Cardiac muscle cell (in vitro differentiated cells and primary cell): Measurements from ENCODE around the gene IKZF3. TPM values are rescaled to one million over a fixed set of nuclear protein-coding genes. Genes with fewer than 3 reads are reported as not detected.

Experiments
- DNase-seq, 2 donors: peaks; one replicate each; pipeline versions ENCODE4 v3.0.0 to v3.0.0-alpha.2; 2010 to 2017; ENCODE audit warnings: low read depth in 1 of 2, low spot score in 1 of 2
- H3K27ac ChIP-seq: fragments of 200-600 bp; sonication (generic); 2 replicates; pipeline ENCODE4 v1.5.1; 2016
- H3K27me3 ChIP-seq: fragments of 200-600 bp; sonication (generic); 2 replicates; pipeline ENCODE4 v1.6.0; 2016; ENCODE audit warnings: control low read depth
- H3K36me3 ChIP-seq: fragments of 200-600 bp; sonication (generic); 2 replicates; pipeline ENCODE4 v1.5.1; 2016; ENCODE audit warnings: control low read depth
- H3K4me1 ChIP-seq: fragments of 200-600 bp; sonication (generic); 2 replicates; pipeline ENCODE4 v1.8.1; 2017; ENCODE audit warnings: low read depth, mild to moderate bottlenecking, mixed run types
- H3K4me3 ChIP-seq: fragments of 200-600 bp; sonication (generic); 2 replicates; pipeline ENCODE4 v1.5.1; 2016; ENCODE audit warnings: mild to moderate bottlenecking
- H3K9me3 ChIP-seq: fragments of 200-600 bp; sonication (generic); 2 replicates; pipeline ENCODE4 v1.5.1; 2017; ENCODE audit warnings: low read depth, mild to moderate bottlenecking, control low read depth
- polyA plus RNA-seq: library from polyadenylated mRNA; unstranded; fragments of >200 nt; fragmentation: Nextera tagmentation; extraction: Ambion mirVana; gene quantifications from 2 replicates; pipeline ENCODE4 v1.2.1, GENCODE V29; 2016
- total RNA-seq: library from RNA; depleted of rRNA; stranded (reverse); fragments of >200 nt; gene quantifications from 2 replicates; pipeline ENCODE4 v1.2.3, GENCODE V29; 2016
- TF ChIP-seq, protein P1 (sequence below): IDR thresholded peaks from 2 replicates; pipeline ENCODE4 v1.5.1; 2012; ENCODE audit warnings: low read depth, mild to moderate bottlenecking, low read length

The IKZF3 gene
- total and polyA plus RNA-seq, 2 experiments from 2014 or later = not detected

DNA sequence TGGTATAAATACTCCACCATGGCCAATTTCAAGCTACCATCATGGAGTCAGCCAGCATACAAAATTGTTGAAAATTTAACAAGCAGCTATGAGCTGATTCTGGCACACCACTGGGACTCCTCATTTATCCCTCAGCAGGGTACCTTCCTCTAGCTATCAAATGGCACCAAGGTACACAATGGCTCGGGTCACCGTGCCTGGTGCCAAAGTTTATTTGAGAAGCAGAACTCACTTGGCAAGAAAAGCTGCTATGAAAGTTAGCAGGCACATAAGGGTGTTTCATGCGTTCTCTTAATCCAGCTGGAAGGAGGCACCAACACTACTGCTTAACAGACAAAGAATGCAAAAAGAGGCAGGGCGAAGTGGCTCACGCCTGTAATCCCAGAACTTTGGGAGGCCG lies 51.6 kb downstream of the IKZF3 start:
- H3K27ac ChIP-seq = no peak overlapping the region
- no peaks in the 10 kb centered on the region for H3K27me3 ChIP-seq
- TF ChIP-seq, protein P1, sequence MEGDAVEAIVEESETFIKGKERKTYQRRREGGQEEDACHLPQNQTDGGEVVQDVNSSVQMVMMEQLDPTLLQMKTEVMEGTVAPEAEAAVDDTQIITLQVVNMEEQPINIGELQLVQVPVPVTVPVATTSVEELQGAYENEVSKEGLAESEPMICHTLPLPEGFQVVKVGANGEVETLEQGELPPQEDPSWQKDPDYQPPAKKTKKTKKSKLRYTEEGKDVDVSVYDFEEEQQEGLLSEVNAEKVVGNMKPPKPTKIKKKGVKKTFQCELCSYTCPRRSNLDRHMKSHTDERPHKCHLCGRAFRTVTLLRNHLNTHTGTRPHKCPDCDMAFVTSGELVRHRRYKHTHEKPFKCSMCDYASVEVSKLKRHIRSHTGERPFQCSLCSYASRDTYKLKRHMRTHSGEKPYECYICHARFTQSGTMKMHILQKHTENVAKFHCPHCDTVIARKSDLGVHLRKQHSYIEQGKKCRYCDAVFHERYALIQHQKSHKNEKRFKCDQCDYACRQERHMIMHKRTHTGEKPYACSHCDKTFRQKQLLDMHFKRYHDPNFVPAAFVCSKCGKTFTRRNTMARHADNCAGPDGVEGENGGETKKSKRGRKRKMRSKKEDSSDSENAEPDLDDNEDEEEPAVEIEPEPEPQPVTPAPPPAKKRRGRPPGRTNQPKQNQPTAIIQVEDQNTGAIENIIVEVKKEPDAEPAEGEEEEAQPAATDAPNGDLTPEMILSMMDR = no peak
- H3K4me3 ChIP-seq = no peak overlapping the region
- DNase-seq = no peak
- no peaks in the 10 kb centered on the region for H3K9me3 ChIP-seq
- H3K4me1 ChIP-seq = no peaks in the 10 kb centered on the region
- H3K36me3 ChIP-seq = no peaks in the 10 kb centered on the region

- no peaks in the 10 kb centered on the region for H3K36me3 ChIP-seq
- no peak for DNase-seq
- TF ChIP-seq, protein P1 = no peak
- no peaks in the 10 kb centered on the region for H3K4me1 ChIP-seq
- H3K9me3 ChIP-seq = no peaks in the 10 kb centered on the region
- H3K27ac ChIP-seq = no peak overlapping the region
- no peak overlapping the region for H3K4me3 ChIP-seq
- H3K27me3 ChIP-seq = no peaks in the 10 kb centered on the region
These were observed 53.0 kb downstream of the IKZF3 start for GRCh38 chr17:39810939-39811728.

DNA sequence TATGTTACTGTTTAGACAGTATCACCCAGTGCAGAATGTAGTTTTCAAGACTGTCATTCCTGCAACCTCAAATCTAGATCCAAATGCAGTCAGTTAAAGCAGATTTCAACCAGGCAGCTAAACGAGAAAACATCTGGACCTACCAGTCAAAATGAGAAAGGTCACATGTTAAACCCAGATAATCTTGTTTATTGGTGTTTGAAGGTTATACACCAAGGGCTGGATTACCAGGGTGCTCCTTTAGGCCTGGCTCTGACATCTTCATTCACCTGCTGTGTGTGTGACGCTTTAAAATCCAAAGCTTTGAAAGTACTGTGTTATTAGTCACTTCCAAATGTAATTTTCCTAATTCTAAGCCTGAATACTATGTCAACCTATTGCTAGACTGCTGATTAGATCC lies 54.9 kb downstream of the IKZF3 start:
- Histone ChIP-seq H3K36me3 (no peaks in the 10 kb centered on the region), H3K9me3 (no peaks in the 10 kb centered on the region), H3K27me3 (no peaks in the 10 kb centered on the region), H3K27ac (no peak overlapping the region), H3K4me1 (no peaks in the 10 kb centered on the region), H3K4me3 (no peak overlapping the region)
- no peak for DNase-seq
- TF ChIP-seq, protein P1 = no peak

GRCh38 chr17:39808409-39808997 lies 55.6 kb downstream of the IKZF3 start:
- Histone ChIP-seq H3K27me3 (no peaks in the 10 kb centered on the region), H3K4me1 (no peaks in the 10 kb centered on the region), H3K36me3 (no peaks in the 10 kb centered on the region), H3K9me3 (no peaks in the 10 kb centered on the region), H3K27ac (no peak overlapping the region), H3K4me3 (no peak overlapping the region)
- DNase-seq = no peak
- TF ChIP-seq, protein P1 = no peak

DNA sequence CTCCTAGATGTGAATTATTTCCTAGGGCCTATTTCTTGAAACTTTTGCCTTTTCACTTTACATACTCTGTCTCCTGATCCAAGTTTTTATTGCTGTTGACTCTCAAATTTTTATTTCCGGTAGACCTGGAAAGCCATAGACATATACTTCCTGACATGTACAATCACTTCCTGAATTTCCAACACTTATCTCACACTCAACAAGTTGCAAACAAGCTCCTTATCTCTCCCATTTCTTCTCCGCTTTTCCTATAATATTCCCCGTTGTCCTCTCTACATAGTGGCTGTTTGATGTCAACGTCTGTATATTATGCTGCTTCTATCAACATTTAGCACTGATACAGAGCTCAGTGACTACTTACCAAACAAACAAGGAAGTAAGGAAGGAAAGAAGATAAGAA lies 59.3 kb downstream of the IKZF3 start:
- no peaks in the 10 kb centered on the region for H3K9me3 ChIP-seq
- H3K27me3 ChIP-seq = peaks cover 2% of the 10 kb centered on the region
- H3K4me3 ChIP-seq = no peak overlapping the region
- no peak overlapping the region for H3K27ac ChIP-seq
- DNase-seq = no peak
- TF ChIP-seq, protein P1 = no peak
- no peaks in the 10 kb centered on the region for H3K36me3 ChIP-seq
- no peaks in the 10 kb centered on the region for H3K4me1 ChIP-seq
